H1 (cell line): ENCODE measurements around the gene COLQ. TPM values are rescaled to one million over a fixed set of nuclear protein-coding genes. Genes with fewer than 3 reads are reported as not detected.

Source experiments
- CTCF ChIA-PET: fragments of 300-600 bp; sonication (Branson Sonifier 250); formaldehyde crosslinking; loops from one replicate; lab custom pipeline; 2021; ENCODE audit not compliant: partially characterized antibody; lab: Charles Lee
- POLR2A ChIA-PET: fragments of 300-600 bp; sonication (Branson Sonifier 250); formaldehyde crosslinking; loops from one replicate; lab custom pipeline; 2021; ENCODE audit warnings: inconsistent platforms; ENCODE audit not compliant: partially characterized antibody; lab: Charles Lee
- DNase-seq, 2 experiments: peaks; one replicate each; pipeline versions ENCODE4 v3.0.0 to v3.0.0-alpha.2; 2010 to 2022; ENCODE audit warnings: low spot score in 2 of 2, low read depth in 1 of 2, mixed read lengths in 1 of 2
- FAIRE-seq: peaks from 2 replicates; lab custom pipeline; 2011; peaks lifted over from hg19 to GRCh38; lab: Jason Lieb, UNC
- H2AFZ ChIP-seq: 2 replicates; pipeline ENCODE4 v1.8.1; 2012; ENCODE audit warnings: low read length, inconsistent platforms
- H2AK5ac ChIP-seq: 2 replicates; pipeline ENCODE4 v1.6.1; 2013; ENCODE audit warnings: low read depth, low read length
- H2BK120ac ChIP-seq: replicated peaks from 2 replicates; pipeline ENCODE3; 2013; ENCODE audit warnings: low read depth, low read length, inconsistent platforms
- H2BK12ac ChIP-seq: 2 replicates; pipeline ENCODE4 v1.6.1; 2013; ENCODE audit warnings: low read depth, low read length
- H2BK15ac ChIP-seq: 2 replicates; pipeline ENCODE4 v1.6.1; 2013; ENCODE audit warnings: low read length
- H2BK20ac ChIP-seq: 2 replicates; pipeline ENCODE4 v1.6.1; 2013; ENCODE audit warnings: low read length
- H2BK5ac ChIP-seq: 2 replicates; pipeline ENCODE4 v1.6.1; 2013; ENCODE audit warnings: low read depth, low read length
- H3K14ac ChIP-seq: 2 replicates; pipeline ENCODE4 v1.6.1; 2013; ENCODE audit warnings: inconsistent platforms; ENCODE audit not compliant: insufficient read length
- H3K18ac ChIP-seq: 2 replicates; pipeline ENCODE4 v1.6.1; 2013; ENCODE audit warnings: low read length; ENCODE audit errors: extremely low read depth
- H3K23ac ChIP-seq: 2 replicates; pipeline ENCODE4 v1.6.1; 2013; ENCODE audit warnings: inconsistent platforms; ENCODE audit not compliant: insufficient read length
- H3K23me2 ChIP-seq: 2 replicates; pipeline ENCODE4 v1.6.1; 2013; ENCODE audit warnings: low read depth, low read length
- H3K27ac ChIP-seq: 2 replicates; pipeline ENCODE4 v1.6.1; 2011; ENCODE audit warnings: low read depth, low read length, inconsistent platforms
- H3K27me3 ChIP-seq, 4 experiments: replicated peaks in 1 of 4; 1 replicate in 1 of 4; 2 replicates in 3 of 4; pipeline versions ENCODE4 v1.6.1 to v1.8.1; 2011 to 2013; ENCODE audit warnings: low read length in 3 of 4, mild to moderate bottlenecking in 3 of 4, inconsistent platforms in 2 of 4, mixed read lengths in 2 of 4, moderate library complexity in 1 of 4; ENCODE audit not compliant: control insufficient read depth in 3 of 4, insufficient read depth in 3 of 4; ENCODE audit errors: extremely low read depth in 1 of 4
- H3K36me3 ChIP-seq, 4 experiments: 2 replicates each; pipeline versions ENCODE4 v1.6.1 to v1.8.1; 2011 to 2013; ENCODE audit warnings: mild to moderate bottlenecking in 4 of 4, low read length in 3 of 4, moderate library complexity in 2 of 4, control low read depth in 1 of 4, inconsistent platforms in 1 of 4; ENCODE audit not compliant: insufficient read depth in 4 of 4, control insufficient read depth in 2 of 4
- H3K4ac ChIP-seq: replicated peaks from 2 replicates; pipeline ENCODE3; 2013; ENCODE audit warnings: low read length, low read depth, mixed read lengths, inconsistent platforms; ENCODE audit not compliant: insufficient read length
- H3K4me1 ChIP-seq, 4 experiments: replicated peaks in 1 of 4; 1 replicate in 1 of 4; 2 replicates in 3 of 4; pipeline versions ENCODE4 v1.6.1 to v1.8.1; 2011 to 2013; ENCODE audit warnings: low read length in 3 of 4, inconsistent platforms in 2 of 4, mixed read lengths in 1 of 4; ENCODE audit not compliant: insufficient read depth in 4 of 4, control insufficient read depth in 3 of 4
- H3K4me2 ChIP-seq, 2 experiments: 2 replicates each; pipeline versions ENCODE4 v1.6.1 to v1.8.1; 2011 to 2013; ENCODE audit warnings: low read depth in 2 of 2, low read length in 2 of 2, control low read depth in 1 of 2, inconsistent platforms in 1 of 2, mild to moderate bottlenecking in 1 of 2; ENCODE audit not compliant: insufficient read depth in 1 of 2
- H3K4me3 ChIP-seq, 4 experiments: fragments of 200-600, 300-600 bp in 1 of 4; sonication (generic), shearing (Covaris generic), sonication (Bioruptor Twin) in 1 of 4; 2 replicates each; pipeline versions ENCODE4 v1.5.1 to v1.8.1; 2011 to 2016; ENCODE audit warnings: low read length in 4 of 4, low read depth in 3 of 4, control low read depth in 2 of 4, inconsistent platforms in 2 of 4, mild to moderate bottlenecking in 2 of 4, mixed read lengths in 1 of 4, moderate library complexity in 1 of 4; ENCODE audit not compliant: insufficient read depth in 2 of 4; ENCODE audit errors: extremely low read depth in 1 of 4
- H3K56ac ChIP-seq: replicated peaks from 2 replicates; pipeline ENCODE3; 2013; ENCODE audit warnings: low read depth, mild to moderate bottlenecking, mixed read lengths, low read length, inconsistent platforms; ENCODE audit not compliant: insufficient read length
- H3K79me1 ChIP-seq: 2 replicates; pipeline ENCODE4 v1.6.1; 2013; ENCODE audit warnings: low read depth, low read length, control low read depth
- H3K79me2 ChIP-seq, 2 experiments: 2 replicates each; pipeline versions ENCODE4 v1.6.1 to v1.8.1; 2012 to 2013; ENCODE audit warnings: low read length in 2 of 2, mild to moderate bottlenecking in 2 of 2, inconsistent platforms in 1 of 2; ENCODE audit not compliant: insufficient read depth in 2 of 2, control insufficient read depth in 1 of 2
- H3K9ac ChIP-seq, 4 experiments: replicated peaks in 1 of 4; 1 replicate in 1 of 4; 2 replicates in 3 of 4; pipeline versions ENCODE4 v1.6.1 to v1.8.1; 2011 to 2013; ENCODE audit warnings: low read depth in 3 of 4, low read length in 3 of 4, control low read depth in 2 of 4, mild to moderate bottlenecking in 2 of 4, moderate library complexity in 2 of 4, inconsistent platforms in 1 of 4; ENCODE audit errors: extremely low read depth in 1 of 4
- H3K9me3 ChIP-seq, 2 experiments: 2 replicates each; pipeline versions ENCODE4 v1.6.1 to v1.8.1; 2012 to 2013; ENCODE audit warnings: mild to moderate bottlenecking in 2 of 2, moderate library complexity in 2 of 2, control low read depth in 1 of 2, inconsistent platforms in 1 of 2, low read depth in 1 of 2, low read length in 1 of 2, mixed read lengths in 1 of 2; ENCODE audit not compliant: insufficient read depth in 2 of 2
- H4K20me1 ChIP-seq, 2 experiments: replicated peaks in 1 of 2; 2 replicates each; pipeline versions ENCODE3 to v1.8.1; 2011 to 2013; ENCODE audit warnings: inconsistent platforms in 2 of 2, low read length in 2 of 2, mild to moderate bottlenecking in 1 of 2; ENCODE audit not compliant: insufficient read depth in 2 of 2, control insufficient read depth in 1 of 2
- H4K5ac ChIP-seq: 2 replicates; pipeline ENCODE4 v1.6.1; 2013; ENCODE audit warnings: low read length, low read depth, mixed read lengths, inconsistent platforms; ENCODE audit not compliant: insufficient read length
- H4K8ac ChIP-seq: 2 replicates; pipeline ENCODE4 v1.8.0; 2013; ENCODE audit warnings: mild to moderate bottlenecking, moderate library complexity, low read length, inconsistent platforms; ENCODE audit not compliant: insufficient read depth; ENCODE audit errors: extremely low read depth
- H4K91ac ChIP-seq: replicated peaks from 2 replicates; pipeline ENCODE3; 2013; ENCODE audit warnings: low read length, mixed read lengths, inconsistent platforms; ENCODE audit not compliant: insufficient read length
- CHD2 ChIP-seq: IDR thresholded peaks from 2 replicates; pipeline ENCODE4 v1.6.1; 2012; ENCODE audit warnings: low read length, improper control_type of control experiment
- POU5F1 ChIP-seq: IDR thresholded peaks from 2 replicates; pipeline ENCODE4 v1.6.1; 2011; ENCODE audit warnings: low read depth, mild to moderate bottlenecking, low read length, moderate library complexity
- WGBS, 2 experiments: shearing (Covaris generic) in 1 of 2; methylation state at CpG; one replicate each; pipeline versions ENCODE4 v1.1.6 to v1.1.7; 2013 to 2015; ENCODE audit warnings: low lambda C conversion rate in 2 of 2, mixed read lengths in 2 of 2, inconsistent platforms in 1 of 2, low coverage in 1 of 2, missing lambda C conversion rate in 1 of 2; ENCODE audit not compliant: insufficient replicate concordance in 2 of 2, insufficient coverage in 1 of 2, insufficient read length in 1 of 2; ENCODE audit errors: extremely low coverage in 1 of 2, missing lambda C conversion rate in 1 of 2; 5-methylcytosine and 5-hydroxymethylcytosine counted together
- polyA plus RNA-seq, 7 experiments: library from polyadenylated mRNA; depleted of rRNA in 3 of 7; stranded (reverse) in 5 of 7; unstranded in 2 of 7; fragments of >200 nt in 5 of 7; fragments of 200-250 nt in 2 of 7; gene quantifications; 1 replicate in 5 of 7; 2 replicates in 1 of 7; 4 replicates in 1 of 7; pipeline versions ENCODE4 v1.2.1 to v1.2.3, GENCODE V29; 2011 to 2013; ENCODE audit warnings: missing spikeins in 2 of 7, mixed read lengths in 2 of 7
- total RNA-seq: library from RNA; stranded (reverse); fragmentation: NEBNext Ultra II Directional; extraction: Animal tissue kit (Norgen Biotek cat#: 25700); gene quantifications from 2 replicates; pipeline ENCODE4 v1.2.1, GENCODE V29; 2021

COLQ gene
- total and polyA plus RNA-seq, 2 of the 8 experiments (the other 6 are each of a cell fraction or from before 2014, with no cell fraction given), result 1.5 to 1.9 TPM

- no peak for TF ChIP-seq CHD2
- TF ChIP-seq POU5F1, result no peak
- TF ChIP-seq, all 59 proteins: peak for 0
- FAIRE-seq, result no peak
- Histone ChIP-seq H3K23ac (no peak overlapping the region), H3K4me1 (no peaks in the 10 kb centered on the region), H3K27me3 (no peaks in the 10 kb centered on the region), H3K9ac (no peak overlapping the region), H4K91ac (no peak overlapping the region), H3K27ac (no peak overlapping the region), H2AFZ (no peak overlapping the region), H3K4ac (no peak overlapping the region), H3K36me3 (no peaks in the 10 kb centered on the region), H2BK15ac (no peak overlapping the region), H4K8ac (no peak overlapping the region), H2BK12ac (no peak overlapping the region), H3K79me1 (no peaks in the 10 kb centered on the region), H3K79me2 (no peaks in the 10 kb centered on the region), H3K4me2 (no peak overlapping the region), H2BK5ac (no peak overlapping the region), H3K56ac (no peak overlapping the region), H3K9me3 (no peaks in the 10 kb centered on the region), H3K18ac (no peak overlapping the region), H3K4me3 (no peak overlapping the region), H4K20me1 (no peaks in the 10 kb centered on the region), H3K23me2 (no peaks in the 10 kb centered on the region), H2BK20ac (no peak overlapping the region), H2BK120ac (no peak overlapping the region), H4K5ac (no peak overlapping the region), H3K14ac (no peak overlapping the region), H2AK5ac (no peak overlapping the region)
- ChIA-PET CTCF (interaction anchor here (1.0 kb wide), 2 partner anchors 9 to 28 kb away, joined by 4 read pairs; no protein-coding TSS in a partner anchor), POLR2A (no interaction called here)
- DNase-seq, result no peak
- WGBS, 2 experiments, result 92% methylated on average over 5 of the region's 5 CpGs; no CpG with 5 or more reads in 1 of the 2 experiments
Observed at GRCh38 chr3:15462451-15462850, 59.1 kb downstream of the COLQ start.
